ENCODE results near the gene NDUFA8. TPM values are rescaled to one million over a fixed set of nuclear protein-coding genes. Genes with fewer than 3 reads are reported as not detected.

NDUFA8 gene
- total RNA-seq, 1 experiment from 2014 or later: 105 TPM

- no peak overlapping the region for H3K27ac ChIP-seq (ENCODE audit: low read depth, low read length, poor library complexity, severe bottlenecking)
- POLR2A ChIA-PET (ENCODE audit: low non-redundant PET): no interaction called here
- intact Hi-C loops (cut with micrococcal nuclease; ENCODE audit: unreplicated experiment): no loop called here
- DNase-seq (ENCODE audit: low spot score): no peak
- CTCF ChIA-PET: interaction anchor here (1.2 kb wide), 1 partner anchor 18 kb away, joined by 3 read pairs; no protein-coding TSS in a partner anchor
- no peak for TF ChIP-seq EZH2 (IDR thresholded peaks at IDR 0.05; ENCODE audit: borderline replicate concordance, low read depth, low read length, poor library complexity, severe bottlenecking)
- TF ChIP-seq, protein P1, sequence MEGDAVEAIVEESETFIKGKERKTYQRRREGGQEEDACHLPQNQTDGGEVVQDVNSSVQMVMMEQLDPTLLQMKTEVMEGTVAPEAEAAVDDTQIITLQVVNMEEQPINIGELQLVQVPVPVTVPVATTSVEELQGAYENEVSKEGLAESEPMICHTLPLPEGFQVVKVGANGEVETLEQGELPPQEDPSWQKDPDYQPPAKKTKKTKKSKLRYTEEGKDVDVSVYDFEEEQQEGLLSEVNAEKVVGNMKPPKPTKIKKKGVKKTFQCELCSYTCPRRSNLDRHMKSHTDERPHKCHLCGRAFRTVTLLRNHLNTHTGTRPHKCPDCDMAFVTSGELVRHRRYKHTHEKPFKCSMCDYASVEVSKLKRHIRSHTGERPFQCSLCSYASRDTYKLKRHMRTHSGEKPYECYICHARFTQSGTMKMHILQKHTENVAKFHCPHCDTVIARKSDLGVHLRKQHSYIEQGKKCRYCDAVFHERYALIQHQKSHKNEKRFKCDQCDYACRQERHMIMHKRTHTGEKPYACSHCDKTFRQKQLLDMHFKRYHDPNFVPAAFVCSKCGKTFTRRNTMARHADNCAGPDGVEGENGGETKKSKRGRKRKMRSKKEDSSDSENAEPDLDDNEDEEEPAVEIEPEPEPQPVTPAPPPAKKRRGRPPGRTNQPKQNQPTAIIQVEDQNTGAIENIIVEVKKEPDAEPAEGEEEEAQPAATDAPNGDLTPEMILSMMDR (conservative IDR thresholded peaks at IDR 0.05; ENCODE audit: low read depth, low read length): no peak
- no peaks in the 10 kb centered on the region for H3K4me1 ChIP-seq (ENCODE audit: insufficient read depth, low read length, poor library complexity, severe bottlenecking)
- H3K4me3 ChIP-seq (ENCODE audit: low read depth, low read length, poor library complexity, severe bottlenecking): no peak overlapping the region
- no TSS peak for BruUV-seq (replicated peaks)
- no peaks in the 10 kb centered on the region for H3K9me3 ChIP-seq (ENCODE audit: low read depth, low read length, poor library complexity, severe bottlenecking)
- H3K36me3 ChIP-seq (ENCODE audit: insufficient read depth, low read length, poor library complexity, severe bottlenecking): no peaks in the 10 kb centered on the region
- no peaks in the 10 kb centered on the region for H3K27me3 ChIP-seq (replicated peaks; ENCODE audit: insufficient read depth, low read depth, low read length, poor library complexity)
Observed at GRCh38 chr9:122116448-122117173, 43.0 kb downstream of the NDUFA8 start.

DNA sequence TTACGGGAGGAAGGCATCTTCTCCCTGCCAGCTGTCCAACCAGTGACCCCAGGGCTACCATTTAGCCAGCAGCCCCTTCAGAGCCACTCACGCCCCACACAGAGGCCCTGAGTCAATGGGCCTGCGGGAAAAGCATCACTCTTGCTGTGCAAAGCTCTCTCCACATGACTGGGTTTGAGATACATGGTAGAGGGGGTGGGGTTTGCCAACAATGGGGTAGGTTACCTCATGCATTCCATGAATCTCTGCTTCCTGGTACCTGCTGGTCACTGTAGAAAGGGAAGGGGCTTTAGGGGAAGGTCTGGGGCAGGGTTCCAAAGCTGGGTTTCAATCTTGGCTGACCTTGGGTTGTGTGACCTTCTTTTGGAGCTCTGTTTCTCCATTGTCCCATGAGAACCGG lies 43.5 kb downstream of the NDUFA8 start:
- POLR2A ChIA-PET (ENCODE audit: low non-redundant PET): interaction anchor here (0.6 kb wide), 1 partner anchor 696 kb away, joined by 7 read pairs; no protein-coding TSS in a partner anchor
- no TSS peak for BruUV-seq (replicated peaks)

GRCh38 chr9:122115176-122116035 lies 44.2 kb downstream of the NDUFA8 start:
- no peak for DNase-seq (ENCODE audit: low spot score)
- intact Hi-C loops (cut with micrococcal nuclease; ENCODE audit: unreplicated experiment): no loop called here
- Histone ChIP-seq H3K4me1 (ENCODE audit: insufficient read depth, low read length, poor library complexity, severe bottlenecking) (no peaks in the 10 kb centered on the region), H3K27ac (ENCODE audit: low read depth, low read length, poor library complexity, severe bottlenecking) (no peak overlapping the region), H3K4me3 (ENCODE audit: low read depth, low read length, poor library complexity, severe bottlenecking) (no peak overlapping the region), H3K27me3 (replicated peaks; ENCODE audit: insufficient read depth, low read depth, low read length, poor library complexity) (no peaks in the 10 kb centered on the region), H3K9me3 (ENCODE audit: low read depth, low read length, poor library complexity, severe bottlenecking) (no peaks in the 10 kb centered on the region), H3K36me3 (ENCODE audit: insufficient read depth, low read length, poor library complexity, severe bottlenecking) (no peaks in the 10 kb centered on the region)
- ChIA-PET CTCF (no interaction called here), POLR2A (ENCODE audit: low non-redundant PET) (interaction anchor here (0.6 kb wide), 1 partner anchor 696 kb away, joined by 7 read pairs; no protein-coding TSS in a partner anchor)
- TF ChIP-seq, protein P1 (conservative IDR thresholded peaks at IDR 0.05; ENCODE audit: low read depth, low read length): no peak
- no peak for TF ChIP-seq EZH2 (IDR thresholded peaks at IDR 0.05; ENCODE audit: borderline replicate concordance, low read depth, low read length, poor library complexity, severe bottlenecking)
- no TSS peak for BruUV-seq (replicated peaks)

More for the DNA sequence above, 43.5 kb downstream of the NDUFA8 start:
- no peak overlapping the region for H3K27ac ChIP-seq (ENCODE audit: low read depth, low read length, poor library complexity, severe bottlenecking)
- H3K4me1 ChIP-seq (ENCODE audit: insufficient read depth, low read length, poor library complexity, severe bottlenecking): no peaks in the 10 kb centered on the region
- no peak overlapping the region for H3K4me3 ChIP-seq (ENCODE audit: low read depth, low read length, poor library complexity, severe bottlenecking)
- no peaks in the 10 kb centered on the region for H3K27me3 ChIP-seq (replicated peaks; ENCODE audit: insufficient read depth, low read depth, low read length, poor library complexity)
- no peak for DNase-seq (ENCODE audit: low spot score)
- no peak for TF ChIP-seq EZH2 (IDR thresholded peaks at IDR 0.05; ENCODE audit: borderline replicate concordance, low read depth, low read length, poor library complexity, severe bottlenecking)
- TF ChIP-seq, protein P1 (conservative IDR thresholded peaks at IDR 0.05; ENCODE audit: low read depth, low read length): no peak
- H3K36me3 ChIP-seq (ENCODE audit: insufficient read depth, low read length, poor library complexity, severe bottlenecking): no peaks in the 10 kb centered on the region
- no peaks in the 10 kb centered on the region for H3K9me3 ChIP-seq (ENCODE audit: low read depth, low read length, poor library complexity, severe bottlenecking)
- CTCF ChIA-PET: no interaction called here
- intact Hi-C loops (cut with micrococcal nuclease; ENCODE audit: unreplicated experiment): no loop called here
